HepG2 (cell line): Measurements from ENCODE around the gene PLXNC1. TPM values are rescaled to one million over a fixed set of nuclear protein-coding genes. Genes with fewer than 3 reads are reported as not detected.
A peak's percentile ranks its signal among the peaks of the same experiment; 100 is the strongest.

ENCODE experiments used
- ATAC-seq: fragments of 200-7000 bp; cut with Tn5 transposase; 3 replicates; pipeline ENCODE4 v1.9.1; 2020; ENCODE audit warnings: mild to moderate bottlenecking, moderate library complexity
- BruUV-seq: library from RNA; stranded (reverse); fragments of 400-500 nt; replicated peaks from 2 replicates; lab custom pipeline; 2021; lab: Mats Ljungman, UMichigan
- CTCF ChIA-PET: fragments of 300-600 bp; formaldehyde crosslinking; extraction: SDS; loops from one replicate; lab custom pipeline; 2021; ENCODE audit warnings: low total read pairs, inconsistent platforms, low intra/inter-chr PET ratio; lab: Yijun Ruan, JAX
- POLR2A ChIA-PET: fragments of 350-600 bp; sonication (Branson Sonifier 250); formaldehyde crosslinking; loops from one replicate; lab custom pipeline; 2020; ENCODE audit warnings: antibody characterized with exemption, inconsistent platforms; lab: Yijun Ruan, JAX
- DNase-seq: peaks from one replicate; pipeline ENCODE4 v3.0.0-alpha.2; 2015; ENCODE audit warnings: low spot score
- FAIRE-seq: peaks from 3 replicates; lab custom pipeline; 2011; peaks lifted over from hg19 to GRCh38; lab: Jason Lieb, UNC
- H2AFZ ChIP-seq: one replicate; pipeline ENCODE4 v1.6.1; 2011; ENCODE audit warnings: low read length, inconsistent platforms
- H3K27ac ChIP-seq: fragments of 300-600 bp; 3 replicates; pipeline ENCODE4 v1.8.0; 2011; ENCODE audit warnings: mixed run types, mild to moderate bottlenecking, mixed read lengths, low read length, inconsistent platforms; ENCODE audit not compliant: insufficient read depth; ENCODE audit errors: extremely low read length
- H3K27me3 ChIP-seq, 2 experiments: fragments of 200-600 bp in 1 of 2; 2 replicates in 1 of 2; 3 replicates in 1 of 2; pipeline versions ENCODE4 v1.6.0 to v1.8.0; 2011; ENCODE audit warnings: low read length in 2 of 2, mild to moderate bottlenecking in 2 of 2, moderate library complexity in 2 of 2, inconsistent platforms in 1 of 2; ENCODE audit not compliant: insufficient read depth in 2 of 2, control insufficient read depth in 1 of 2
- H3K36me3 ChIP-seq, 2 experiments: fragments of 200-600 bp in 1 of 2; replicated peaks in 1 of 2; 2 replicates in 1 of 2; 3 replicates in 1 of 2; pipeline versions ENCODE4 v1.5.1 to v1.8.0; 2011; ENCODE audit warnings: low read length in 2 of 2, inconsistent platforms in 1 of 2; ENCODE audit not compliant: insufficient read depth in 2 of 2, control insufficient read depth in 1 of 2
- H3K4me1 ChIP-seq: 2 replicates; pipeline ENCODE4 v1.5.1; 2012; ENCODE audit warnings: low read length, inconsistent platforms; ENCODE audit not compliant: insufficient read depth
- H3K4me2 ChIP-seq: 2 replicates; pipeline ENCODE4 v1.6.0; 2011; ENCODE audit warnings: low read depth, low read length, inconsistent platforms
- H3K4me3 ChIP-seq, 3 experiments: fragments of 200-600 bp in 1 of 3; sonication (generic), shearing (Covaris generic) in 1 of 3; replicated peaks in 1 of 3; 2 replicates each; pipeline ENCODE4 v1.5.1; 2011 to 2016; ENCODE audit warnings: low read length in 3 of 3, inconsistent platforms in 2 of 3, low read depth in 2 of 3, mild to moderate bottlenecking in 2 of 3, control low read depth in 1 of 3, mixed read lengths in 1 of 3; ENCODE audit not compliant: insufficient read depth in 1 of 3
- H3K79me2 ChIP-seq: one replicate; pipeline ENCODE4 v1.6.1; 2011; ENCODE audit warnings: low read length, inconsistent platforms; ENCODE audit not compliant: insufficient read depth
- H3K9ac ChIP-seq: 2 replicates; pipeline ENCODE4 v1.6.0; 2011; ENCODE audit warnings: mild to moderate bottlenecking, low read depth, low read length, inconsistent platforms; ENCODE audit not compliant: insufficient read depth
- H3K9me3 ChIP-seq: 2 replicates; pipeline ENCODE4 v1.5.1; 2012; ENCODE audit warnings: mild to moderate bottlenecking, low read length
- H4K20me1 ChIP-seq: 2 replicates; pipeline ENCODE4 v1.6.0; 2011; ENCODE audit warnings: inconsistent platforms, mild to moderate bottlenecking, low read length, moderate library complexity; ENCODE audit not compliant: insufficient read depth
- KDM2A ChIP-seq: sonication (generic); formaldehyde crosslinking; IDR thresholded peaks from 2 replicates; pipeline ENCODE4 v1.4.0; 2020; ENCODE audit warnings: low read depth, missing genetic modification reagents, borderline replicate concordance
- MAF1 ChIP-seq: sonication (generic); formaldehyde crosslinking; IDR thresholded peaks from 2 replicates; pipeline ENCODE4 v1.5.0; 2020; ENCODE audit warnings: missing genetic modification reagents, borderline replicate concordance
- MAFG ChIP-seq: sonication (generic); formaldehyde crosslinking; IDR thresholded peaks from 2 replicates; pipeline ENCODE4 v1.5.1; 2020; ENCODE audit warnings: mild to moderate bottlenecking, missing genetic modification reagents
- MEF2D ChIP-seq: sonication (generic); formaldehyde crosslinking; IDR thresholded peaks from 2 replicates; pipeline ENCODE4 v1.5.1; 2020; ENCODE audit warnings: mild to moderate bottlenecking, missing genetic modification reagents
- ONECUT2 ChIP-seq: sonication (generic); formaldehyde crosslinking; IDR thresholded peaks from 2 replicates; pipeline ENCODE4 v1.4.0; 2020; ENCODE audit warnings: missing genetic modification reagents
- TCF7 ChIP-seq: sonication (generic); IDR thresholded peaks from 2 replicates; pipeline ENCODE4 v1.6.1; 2016; ENCODE audit warnings: antibody characterized with exemption, low read depth
- U2AF2 ChIP-seq: fragments of 200-400 bp; formaldehyde crosslinking; IDR thresholded peaks from 2 replicates; pipeline ENCODE4 v1.6.1; 2017; ENCODE audit warnings: low read depth, mild to moderate bottlenecking, low read length
- ZNF260 ChIP-seq: sonication (generic); formaldehyde crosslinking; IDR thresholded peaks from 2 replicates; pipeline ENCODE4 v1.4.0; 2020; ENCODE audit warnings: missing genetic modification reagents, low read depth, mild to moderate bottlenecking, borderline replicate concordance
- ZNF629 ChIP-seq: sonication (generic); formaldehyde crosslinking; conservative IDR thresholded peaks from 2 replicates; pipeline ENCODE4 v1.5.0; 2020; ENCODE audit warnings: missing genetic modification reagents
- WGBS: methylation state at CpG from one replicate; pipeline ENCODE4 v1.1.6; 2017; ENCODE audit warnings: low lambda C conversion rate; 5-methylcytosine and 5-hydroxymethylcytosine counted together
- in situ Hi-C: cut with HindIII; loops from 2 replicates; pipeline ENCODE4 v1.10.0; 2017; ENCODE audit warnings: low pct_unique_long_range_greater_than_20kb; ENCODE audit not compliant: extremely low pct_ligation_motif_present
- intact Hi-C: fragments of 100-400 bp; cut with micrococcal nuclease; formaldehyde crosslinking; loops from one replicate; pipeline ENCODE4 v1.10.0; 2022; ENCODE audit not compliant: unreplicated experiment
- polyA plus RNA-seq, 8 experiments: library from polyadenylated mRNA; depleted of rRNA in 3 of 8; stranded (reverse) in 7 of 8; unstranded in 1 of 8; fragments of >200 nt; fragmentation: Illumina TruSeq in 4 of 8; extraction: Trizol in 4 of 8; gene quantifications; 2 replicates each; pipeline versions ENCODE4 v1.2.1 to v1.2.3, GENCODE V29; 2011 to 2016; ENCODE audit warnings: low read depth in 4 of 8, missing spikeins in 1 of 8, mixed read lengths in 1 of 8; ENCODE audit not compliant: insufficient read depth in 1 of 8
- total RNA-seq, 5 experiments: library from RNA; depleted of rRNA; stranded (reverse); fragments of >200 nt; fragmentation: Illumina TruSeq; extraction: Trizol; gene quantifications; 2 replicates each; pipeline ENCODE4 v1.2.3, GENCODE V29; 2016; ENCODE audit warnings: low read depth in 1 of 5
- TF ChIP-seq, protein P1 (sequence below): IDR thresholded peaks from 2 replicates; pipeline ENCODE4 v1.6.1; 2018; ENCODE audit warnings: missing genetic modification reagents
- TF ChIP-seq, protein P2 (sequence below): sonication (generic); formaldehyde crosslinking; conservative IDR thresholded peaks from 2 replicates; pipeline ENCODE4 v1.4.0; 2020; ENCODE audit warnings: mild to moderate bottlenecking, missing genetic modification reagents, moderate library complexity
- TF ChIP-seq, protein P3 (sequence below): sonication (generic); formaldehyde crosslinking; IDR thresholded peaks from 2 replicates; pipeline ENCODE4 v1.4.0; 2020; ENCODE audit warnings: mild to moderate bottlenecking, missing genetic modification reagents, borderline replicate concordance
- TF ChIP-seq, protein P4 (sequence below): sonication (generic); formaldehyde crosslinking; IDR thresholded peaks from 2 replicates; pipeline ENCODE4 v1.5.0; 2020; ENCODE audit warnings: missing genetic modification reagents

PLXNC1 gene
- total and polyA plus RNA-seq, 2 of the 13 experiments (the other 11 are each of a cell fraction or from before 2014, with no cell fraction given), result 6.6 to 11.2 TPM

DNA sequence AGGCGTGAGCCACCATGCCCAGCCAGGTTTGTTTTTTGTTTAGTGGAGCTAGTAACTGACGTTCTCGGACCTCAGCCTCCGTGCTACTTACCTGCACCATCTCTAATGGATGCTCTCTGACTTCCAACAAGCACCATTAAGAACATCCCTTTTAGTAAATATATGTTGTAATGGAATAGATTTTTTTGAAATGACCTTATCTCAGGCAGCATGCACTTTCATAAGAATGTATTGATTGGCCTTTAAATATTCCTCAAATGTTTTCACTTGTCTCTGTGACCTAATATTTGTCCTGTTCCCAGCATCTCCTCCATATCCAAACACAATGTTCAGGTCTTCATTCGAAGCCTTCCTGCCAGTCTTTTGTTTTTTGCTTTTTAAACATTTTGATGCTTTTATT lies 51.7 kb downstream of the PLXNC1 start (continued):
- peak; percentile 75 for TF ChIP-seq TCF7
- TF ChIP-seq, protein P1, sequence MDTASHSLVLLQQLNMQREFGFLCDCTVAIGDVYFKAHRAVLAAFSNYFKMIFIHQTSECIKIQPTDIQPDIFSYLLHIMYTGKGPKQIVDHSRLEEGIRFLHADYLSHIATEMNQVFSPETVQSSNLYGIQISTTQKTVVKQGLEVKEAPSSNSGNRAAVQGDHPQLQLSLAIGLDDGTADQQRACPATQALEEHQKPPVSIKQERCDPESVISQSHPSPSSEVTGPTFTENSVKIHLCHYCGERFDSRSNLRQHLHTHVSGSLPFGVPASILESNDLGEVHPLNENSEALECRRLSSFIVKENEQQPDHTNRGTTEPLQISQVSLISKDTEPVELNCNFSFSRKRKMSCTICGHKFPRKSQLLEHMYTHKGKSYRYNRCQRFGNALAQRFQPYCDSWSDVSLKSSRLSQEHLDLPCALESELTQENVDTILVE (CRISPR knock-in tag), result peak; percentile 49; the same call in 1 of the 2 replicates
- TF ChIP-seq, protein P2, sequence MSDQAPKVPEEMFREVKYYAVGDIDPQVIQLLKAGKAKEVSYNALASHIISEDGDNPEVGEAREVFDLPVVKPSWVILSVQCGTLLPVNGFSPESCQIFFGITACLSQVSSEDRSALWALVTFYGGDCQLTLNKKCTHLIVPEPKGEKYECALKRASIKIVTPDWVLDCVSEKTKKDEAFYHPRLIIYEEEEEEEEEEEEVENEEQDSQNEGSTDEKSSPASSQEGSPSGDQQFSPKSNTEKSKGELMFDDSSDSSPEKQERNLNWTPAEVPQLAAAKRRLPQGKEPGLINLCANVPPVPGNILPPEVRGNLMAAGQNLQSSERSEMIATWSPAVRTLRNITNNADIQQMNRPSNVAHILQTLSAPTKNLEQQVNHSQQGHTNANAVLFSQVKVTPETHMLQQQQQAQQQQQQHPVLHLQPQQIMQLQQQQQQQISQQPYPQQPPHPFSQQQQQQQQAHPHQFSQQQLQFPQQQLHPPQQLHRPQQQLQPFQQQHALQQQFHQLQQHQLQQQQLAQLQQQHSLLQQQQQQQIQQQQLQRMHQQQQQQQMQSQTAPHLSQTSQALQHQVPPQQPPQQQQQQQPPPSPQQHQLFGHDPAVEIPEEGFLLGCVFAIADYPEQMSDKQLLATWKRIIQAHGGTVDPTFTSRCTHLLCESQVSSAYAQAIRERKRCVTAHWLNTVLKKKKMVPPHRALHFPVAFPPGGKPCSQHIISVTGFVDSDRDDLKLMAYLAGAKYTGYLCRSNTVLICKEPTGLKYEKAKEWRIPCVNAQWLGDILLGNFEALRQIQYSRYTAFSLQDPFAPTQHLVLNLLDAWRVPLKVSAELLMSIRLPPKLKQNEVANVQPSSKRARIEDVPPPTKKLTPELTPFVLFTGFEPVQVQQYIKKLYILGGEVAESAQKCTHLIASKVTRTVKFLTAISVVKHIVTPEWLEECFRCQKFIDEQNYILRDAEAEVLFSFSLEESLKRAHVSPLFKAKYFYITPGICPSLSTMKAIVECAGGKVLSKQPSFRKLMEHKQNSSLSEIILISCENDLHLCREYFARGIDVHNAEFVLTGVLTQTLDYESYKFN (CRISPR knock-in tag), result peak; percentile 84
- peak; percentile 80; the same call in 1 of the 2 replicates for TF ChIP-seq MEF2D

DNA sequence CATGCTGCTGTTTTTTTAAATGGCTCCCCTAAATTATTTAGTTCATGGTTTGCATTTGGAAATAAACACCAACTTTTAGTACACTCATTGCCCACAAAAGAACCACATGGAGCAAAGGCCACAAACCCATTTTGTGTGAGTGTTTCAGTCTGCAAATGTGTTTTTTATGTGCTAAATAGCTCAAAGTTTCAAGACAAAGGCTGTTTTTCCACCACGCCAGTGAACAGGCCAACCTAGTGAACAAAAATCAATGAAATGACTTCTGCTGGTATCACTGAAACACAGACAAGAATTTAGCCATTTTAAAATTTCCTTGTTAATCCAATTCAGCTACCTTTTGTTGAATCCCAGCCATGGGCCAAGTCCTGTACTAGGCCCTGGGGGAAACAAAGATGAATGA lies 52.3 kb downstream of the PLXNC1 start:
- H2AFZ ChIP-seq, result no peak overlapping the region
- CTCF ChIA-PET, result no interaction called here
- peak overlapping the region; percentile 63 for H3K27ac ChIP-seq
- TF ChIP-seq MAFG (CRISPR knock-in tag) (no peak), ZNF629 (CRISPR knock-in tag) (peak; percentile 50; the same call in 1 of the 2 replicates), U2AF2 (no peak), MAF1 (CRISPR knock-in tag) (no peak), KDM2A (CRISPR knock-in tag) (no peak), ZNF260 (no peak), ONECUT2 (CRISPR knock-in tag) (peak; percentile 61)
- TF ChIP-seq, protein P3, sequence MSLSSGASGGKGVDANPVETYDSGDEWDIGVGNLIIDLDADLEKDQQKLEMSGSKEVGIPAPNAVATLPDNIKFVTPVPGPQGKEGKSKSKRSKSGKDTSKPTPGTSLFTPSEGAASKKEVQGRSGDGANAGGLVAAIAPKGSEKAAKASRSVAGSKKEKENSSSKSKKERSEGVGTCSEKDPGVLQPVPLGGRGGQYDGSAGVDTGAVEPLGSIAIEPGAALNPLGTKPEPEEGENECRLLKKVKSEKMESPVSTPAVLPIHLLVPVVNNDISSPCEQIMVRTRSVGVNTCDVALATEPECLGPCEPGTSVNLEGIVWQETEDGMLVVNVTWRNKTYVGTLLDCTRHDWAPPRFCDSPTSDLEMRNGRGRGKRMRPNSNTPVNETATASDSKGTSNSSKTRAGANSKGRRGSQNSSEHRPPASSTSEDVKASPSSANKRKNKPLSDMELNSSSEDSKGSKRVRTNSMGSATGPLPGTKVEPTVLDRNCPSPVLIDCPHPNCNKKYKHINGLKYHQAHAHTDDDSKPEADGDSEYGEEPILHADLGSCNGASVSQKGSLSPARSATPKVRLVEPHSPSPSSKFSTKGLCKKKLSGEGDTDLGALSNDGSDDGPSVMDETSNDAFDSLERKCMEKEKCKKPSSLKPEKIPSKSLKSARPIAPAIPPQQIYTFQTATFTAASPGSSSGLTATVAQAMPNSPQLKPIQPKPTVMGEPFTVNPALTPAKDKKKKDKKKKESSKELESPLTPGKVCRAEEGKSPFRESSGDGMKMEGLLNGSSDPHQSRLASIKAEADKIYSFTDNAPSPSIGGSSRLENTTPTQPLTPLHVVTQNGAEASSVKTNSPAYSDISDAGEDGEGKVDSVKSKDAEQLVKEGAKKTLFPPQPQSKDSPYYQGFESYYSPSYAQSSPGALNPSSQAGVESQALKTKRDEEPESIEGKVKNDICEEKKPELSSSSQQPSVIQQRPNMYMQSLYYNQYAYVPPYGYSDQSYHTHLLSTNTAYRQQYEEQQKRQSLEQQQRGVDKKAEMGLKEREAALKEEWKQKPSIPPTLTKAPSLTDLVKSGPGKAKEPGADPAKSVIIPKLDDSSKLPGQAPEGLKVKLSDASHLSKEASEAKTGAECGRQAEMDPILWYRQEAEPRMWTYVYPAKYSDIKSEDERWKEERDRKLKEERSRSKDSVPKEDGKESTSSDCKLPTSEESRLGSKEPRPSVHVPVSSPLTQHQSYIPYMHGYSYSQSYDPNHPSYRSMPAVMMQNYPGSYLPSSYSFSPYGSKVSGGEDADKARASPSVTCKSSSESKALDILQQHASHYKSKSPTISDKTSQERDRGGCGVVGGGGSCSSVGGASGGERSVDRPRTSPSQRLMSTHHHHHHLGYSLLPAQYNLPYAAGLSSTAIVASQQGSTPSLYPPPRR (CRISPR knock-in tag), result no peak
- TF ChIP-seq, protein P4, sequence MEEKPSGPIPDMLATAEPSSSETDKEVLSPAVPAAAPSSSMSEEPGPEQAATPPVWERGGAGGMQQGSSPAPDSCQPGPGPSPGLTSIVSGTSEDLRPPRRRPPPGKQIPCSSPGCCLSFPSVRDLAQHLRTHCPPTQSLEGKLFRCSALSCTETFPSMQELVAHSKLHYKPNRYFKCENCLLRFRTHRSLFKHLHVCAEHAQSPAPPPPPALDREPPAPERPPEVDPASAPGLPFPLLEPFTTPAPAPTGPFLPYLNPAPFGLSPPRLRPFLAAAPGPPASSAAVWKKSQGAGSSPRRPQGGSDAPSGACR (CRISPR knock-in tag), result no peak

More for the DNA sequence above, 52.3 kb downstream of the PLXNC1 start:
- ATAC-seq (peak; percentile 17; the same call in 2 of the 3 replicates), FAIRE-seq (no peak), DNase-seq (no peak)
- H3K36me3 ChIP-seq, result peaks cover 0 to 2% of the 10 kb centered on the region in 2 experiments; a peak in 2 of 5 replicates
- no peaks in the 10 kb centered on the region for H4K20me1 ChIP-seq
- no TSS peak for BruUV-seq
- no peaks in the 10 kb centered on the region for H3K27me3 ChIP-seq
- WGBS, result 64% methylated on average over 1 of the region's 1 CpG
- POLR2A ChIA-PET, result interaction anchor here (1.0 to 4.7 kb wide), 5 partner anchors 8 to 52 kb away, joined by 3 to 24 read pairs (median 6); partner anchors contain the start of gene PLXNC1
- no peaks in the 10 kb centered on the region for H3K9me3 ChIP-seq
- no peak overlapping the region for H3K9ac ChIP-seq
- intact Hi-C loops, result loop anchor here (1.0 kb wide), 1 partner anchor 17 kb away; no protein-coding TSS in a partner anchor
- H3K4me3 ChIP-seq, result no peak overlapping the region
- H3K79me2 ChIP-seq, result peaks cover 2% of the 10 kb centered on the region
- in situ Hi-C loops, result no loop called here
- peaks cover 60% of the 10 kb centered on the region for H3K4me1 ChIP-seq
- peak overlapping the region; percentile 24 for H3K4me2 ChIP-seq
